SK-N-SH (cell line): ENCODE data around the gene TREM2. TPM values are rescaled to one million over a fixed set of nuclear protein-coding genes. Genes with fewer than 3 reads are reported as not detected.

ENCODE experiments used
- CTCF ChIA-PET: fragments of 300-600, 350-600 bp; formaldehyde crosslinking; extraction: SDS; loops from one replicate; lab custom pipeline; 2021; lab: Yijun Ruan, JAX
- POLR2A ChIA-PET: fragments of 350-600 bp; sonication (Branson Sonifier 250); formaldehyde crosslinking; extraction: SDS; loops from one replicate; lab custom pipeline; 2020; ENCODE audit warnings: antibody characterized with exemption, inconsistent platforms; lab: Yijun Ruan, JAX
- DNase-seq: peaks from one replicate; pipeline ENCODE4 v3.0.0; 2012
- H2AFZ ChIP-seq: fragments of 200-600 bp; sonication (generic); 2 replicates; pipeline ENCODE4 v1.8.1; 2016; ENCODE audit warnings: antibody characterized with exemption, mild to moderate bottlenecking, low read depth
- H3F3A ChIP-seq: fragments of 200-600 bp; sonication (generic); replicated peaks from 2 replicates; pipeline ENCODE3; 2016; ENCODE audit warnings: antibody characterized with exemption, mild to moderate bottlenecking; ENCODE audit not compliant: insufficient read depth
- H3K27ac ChIP-seq, 2 experiments: fragments of 200-500 bp in 1 of 2; fragments of 200-600 bp in 1 of 2; sonication (Bioruptor generic) in 1 of 2; sonication (generic), shearing (Covaris generic) in 1 of 2; 2 replicates each; pipeline versions ENCODE4 v1.5.1 to v1.6.1; 2014 to 2016; ENCODE audit warnings: low read depth in 2 of 2, inconsistent platforms in 1 of 2, low read length in 1 of 2, mild to moderate bottlenecking in 1 of 2, mixed read lengths in 1 of 2
- H3K27me3 ChIP-seq: fragments of 200-600 bp; sonication (generic), shearing (Covaris generic); 2 replicates; pipeline ENCODE4 v1.6.1; 2016; ENCODE audit warnings: mixed run types; ENCODE audit not compliant: insufficient read depth
- H3K36me3 ChIP-seq, 2 experiments: fragments of 200-500 bp in 1 of 2; fragments of 200-600 bp in 1 of 2; sonication (Bioruptor generic) in 1 of 2; sonication (generic) in 1 of 2; replicated peaks in 1 of 2; 2 replicates each; pipeline versions ENCODE3 to v1.5.1; 2014 to 2016; ENCODE audit warnings: low read length in 1 of 2, mild to moderate bottlenecking in 1 of 2; ENCODE audit not compliant: insufficient read depth in 2 of 2, control insufficient read depth in 1 of 2
- H3K4me1 ChIP-seq, 2 experiments: fragments of 200-500 bp in 1 of 2; fragments of 200-600 bp in 1 of 2; sonication (Bioruptor generic) in 1 of 2; sonication (generic), shearing (Covaris generic) in 1 of 2; 2 replicates each; pipeline versions ENCODE4 v1.5.1 to v1.6.1; 2014 to 2016; ENCODE audit warnings: low read depth in 1 of 2, low read length in 1 of 2, mixed run types in 1 of 2; ENCODE audit not compliant: insufficient read depth in 2 of 2, control insufficient read depth in 1 of 2
- H3K4me2 ChIP-seq: fragments of 200-600 bp; sonication (generic), shearing (Covaris generic); 2 replicates; pipeline ENCODE4 v1.6.1; 2017; ENCODE audit warnings: mixed run types
- H3K4me3 ChIP-seq, 2 experiments: fragments of 200-500 bp in 1 of 2; fragments of 200-600 bp in 1 of 2; sonication (Bioruptor generic) in 1 of 2; sonication (generic), shearing (Covaris generic) in 1 of 2; 2 replicates each; pipeline versions ENCODE4 v1.5.1 to v1.8.1; 2014 to 2016; ENCODE audit warnings: low read depth in 2 of 2, inconsistent platforms in 1 of 2, low read length in 1 of 2, mild to moderate bottlenecking in 1 of 2, mixed read lengths in 1 of 2, moderate library complexity in 1 of 2
- H3K79me2 ChIP-seq: fragments of 200-600 bp; sonication (generic); 2 replicates; pipeline ENCODE4 v1.8.1; 2017; ENCODE audit warnings: mild to moderate bottlenecking; ENCODE audit not compliant: insufficient read depth
- H3K9ac ChIP-seq: fragments of 200-600 bp; sonication (generic); 2 replicates; pipeline ENCODE4 v1.6.1; 2017; ENCODE audit warnings: mixed run types
- H3K9me2 ChIP-seq: fragments of 200-600 bp; sonication (generic); 2 replicates; pipeline ENCODE4 v1.6.1; 2017; ENCODE audit warnings: mixed run types
- H3K9me3 ChIP-seq: fragments of 200-600 bp; sonication (generic); 2 replicates; pipeline ENCODE4 v1.6.1; 2017; ENCODE audit warnings: mixed run types, mild to moderate bottlenecking, moderate library complexity
- H4K20me1 ChIP-seq: fragments of 200-600 bp; sonication (generic); 2 replicates; pipeline ENCODE4 v1.6.1; 2017; ENCODE audit warnings: mild to moderate bottlenecking, mixed run types; ENCODE audit not compliant: insufficient read depth
- CHD2 ChIP-seq: fragments of 150-350 bp; IDR thresholded peaks from 2 replicates; pipeline ENCODE4 v1.6.1; 2018; ENCODE audit warnings: low read length; ENCODE audit not compliant: partially characterized antibody
- ELF1 ChIP-seq: IDR thresholded peaks from 2 replicates; pipeline ENCODE4 v1.4.0; 2012
- EP300 ChIP-seq, 2 experiments: IDR thresholded peaks; 2 replicates each; pipeline versions ENCODE4 v1.4.0 to v1.6.1; 2012; ENCODE audit warnings: borderline replicate concordance in 1 of 2, low read depth in 1 of 2, low read length in 1 of 2
- EZH2phosphoT487 ChIP-seq: fragments of 200-600 bp; sonication (generic); IDR thresholded peaks from 2 replicates; pipeline ENCODE4 v1.6.1; 2017; ENCODE audit warnings: low read depth, mixed run types, mild to moderate bottlenecking, antibody characterized with exemption, moderate library complexity, borderline replicate concordance
- FOSL2 ChIP-seq: IDR thresholded peaks from 2 replicates; pipeline ENCODE4 v1.4.0; 2012; ENCODE audit warnings: low read depth, mild to moderate bottlenecking, moderate library complexity, borderline replicate concordance
- FOXJ3 ChIP-seq: sonication (generic); formaldehyde crosslinking; IDR thresholded peaks from 2 replicates; pipeline ENCODE4 v1.5.1; 2020; ENCODE audit warnings: mild to moderate bottlenecking, missing genetic modification reagents
- FOXM1 ChIP-seq: IDR thresholded peaks from 2 replicates; pipeline ENCODE4 v1.4.0; 2012; ENCODE audit warnings: low read depth, mild to moderate bottlenecking
- JUND ChIP-seq: IDR thresholded peaks from 2 replicates; pipeline ENCODE4 v1.4.0; 2012
- MEF2A ChIP-seq: IDR thresholded peaks from 2 replicates; pipeline ENCODE4 v1.4.0; 2012; ENCODE audit warnings: low read depth, borderline replicate concordance
- NFIC ChIP-seq: IDR thresholded peaks from 2 replicates; pipeline ENCODE4 v1.4.0; 2012; ENCODE audit warnings: borderline replicate concordance
- RAD21 ChIP-seq: IDR thresholded peaks from 2 replicates; pipeline ENCODE4 v1.6.1; 2012; ENCODE audit warnings: mild to moderate bottlenecking, low read length
- RFX5 ChIP-seq: IDR thresholded peaks from 2 replicates; pipeline ENCODE4 v1.6.1; 2012; ENCODE audit warnings: mild to moderate bottlenecking, improper control_type of control experiment, low read length
- SIN3A ChIP-seq: IDR thresholded peaks from 2 replicates; pipeline ENCODE4 v1.6.1; 2012; ENCODE audit warnings: low read depth, mild to moderate bottlenecking, low read length, moderate library complexity, borderline replicate concordance
- SMC3 ChIP-seq: IDR thresholded peaks from 2 replicates; pipeline ENCODE4 v1.6.1; 2012; ENCODE audit warnings: low read depth, low read length, improper control_type of control experiment
- TAF1 ChIP-seq: IDR thresholded peaks from 2 replicates; pipeline ENCODE4 v1.6.1; 2012; ENCODE audit warnings: low read depth, mild to moderate bottlenecking, low read length, moderate library complexity, borderline replicate concordance
- TCF12 ChIP-seq: IDR thresholded peaks from 2 replicates; pipeline ENCODE4 v1.4.0; 2012
- WGBS: methylation state at CpG from one replicate; pipeline ENCODE4 v1.1.6; 2017; ENCODE audit warnings: low lambda C conversion rate; 5-methylcytosine and 5-hydroxymethylcytosine counted together
- polyA plus RNA-seq, 3 experiments: library from polyadenylated mRNA; depleted of rRNA; stranded (reverse); fragments of >200 nt; gene quantifications; 2 replicates each; pipeline ENCODE4 v1.2.3, GENCODE V29; 2012
- TF ChIP-seq, protein P1 (sequence below): IDR thresholded peaks from 2 replicates; pipeline ENCODE4; 2012
- TF ChIP-seq, protein P2 (sequence below): fragments of 200-600 bp; sonication (generic); IDR thresholded peaks from 2 replicates; pipeline ENCODE4 v1.6.1; 2017; ENCODE audit warnings: antibody characterized with exemption, mild to moderate bottlenecking, moderate library complexity
- TF ChIP-seq, protein P3 (sequence below): IDR thresholded peaks from 2 replicates; pipeline ENCODE4 v1.4.0; 2012; ENCODE audit warnings: low read depth

The TREM2 gene
- polyA plus RNA-seq, 1 of the 3 experiments (the other 2 are of a cell fraction), result not detected

DNA sequence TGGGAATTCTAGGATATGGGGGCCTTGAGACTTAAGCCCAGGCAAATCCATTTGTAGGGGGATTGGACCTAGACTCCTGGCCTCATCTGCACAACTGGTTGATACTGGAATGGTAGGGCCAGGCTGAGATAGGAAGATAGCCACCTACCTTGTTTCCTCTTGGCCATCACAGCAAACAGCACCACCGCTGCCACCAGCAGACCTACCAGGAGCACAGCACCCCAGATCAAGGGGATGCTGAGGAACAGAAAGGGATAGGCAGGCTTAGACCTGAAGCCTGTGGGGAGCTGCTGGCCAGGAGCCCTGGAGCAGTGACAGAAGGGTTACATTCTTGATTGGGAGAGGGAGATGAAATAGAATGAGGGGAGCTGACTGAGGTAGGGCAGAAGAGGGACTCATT is 12.2 kb downstream of the TREM2 start:
- no peaks in the 10 kb centered on the region for H3K4me1 ChIP-seq
- no peaks in the 10 kb centered on the region for H3K27me3 ChIP-seq
- no peaks in the 10 kb centered on the region for H3F3A ChIP-seq
- no peaks in the 10 kb centered on the region for H3K36me3 ChIP-seq
- no peak for TF ChIP-seq MEF2A
- TF ChIP-seq ELF1, result no peak
- no peak for TF ChIP-seq FOXM1
- TF ChIP-seq NFIC, result no peak
- no peak for TF ChIP-seq RAD21
- TF ChIP-seq FOXJ3, result no peak
- TF ChIP-seq EP300 (IDR thresholded peaks at IDR 0.05; ENCODE audit: borderline replicate concordance in 1 of 2, low read depth in 1 of 2, low read length in 1 of 2), result no peak
- TF ChIP-seq RFX5, result no peak
- no peak for TF ChIP-seq SMC3
- no peak for TF ChIP-seq EZH2phosphoT487
- no peak for TF ChIP-seq SIN3A
- TF ChIP-seq, protein P1, sequence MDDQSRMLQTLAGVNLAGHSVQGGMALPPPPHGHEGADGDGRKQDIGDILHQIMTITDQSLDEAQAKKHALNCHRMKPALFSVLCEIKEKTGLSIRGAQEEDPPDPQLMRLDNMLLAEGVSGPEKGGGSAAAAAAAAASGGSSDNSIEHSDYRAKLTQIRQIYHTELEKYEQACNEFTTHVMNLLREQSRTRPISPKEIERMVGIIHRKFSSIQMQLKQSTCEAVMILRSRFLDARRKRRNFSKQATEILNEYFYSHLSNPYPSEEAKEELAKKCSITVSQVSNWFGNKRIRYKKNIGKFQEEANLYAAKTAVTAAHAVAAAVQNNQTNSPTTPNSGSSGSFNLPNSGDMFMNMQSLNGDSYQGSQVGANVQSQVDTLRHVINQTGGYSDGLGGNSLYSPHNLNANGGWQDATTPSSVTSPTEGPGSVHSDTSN, result no peak
- TF ChIP-seq, protein P2, sequence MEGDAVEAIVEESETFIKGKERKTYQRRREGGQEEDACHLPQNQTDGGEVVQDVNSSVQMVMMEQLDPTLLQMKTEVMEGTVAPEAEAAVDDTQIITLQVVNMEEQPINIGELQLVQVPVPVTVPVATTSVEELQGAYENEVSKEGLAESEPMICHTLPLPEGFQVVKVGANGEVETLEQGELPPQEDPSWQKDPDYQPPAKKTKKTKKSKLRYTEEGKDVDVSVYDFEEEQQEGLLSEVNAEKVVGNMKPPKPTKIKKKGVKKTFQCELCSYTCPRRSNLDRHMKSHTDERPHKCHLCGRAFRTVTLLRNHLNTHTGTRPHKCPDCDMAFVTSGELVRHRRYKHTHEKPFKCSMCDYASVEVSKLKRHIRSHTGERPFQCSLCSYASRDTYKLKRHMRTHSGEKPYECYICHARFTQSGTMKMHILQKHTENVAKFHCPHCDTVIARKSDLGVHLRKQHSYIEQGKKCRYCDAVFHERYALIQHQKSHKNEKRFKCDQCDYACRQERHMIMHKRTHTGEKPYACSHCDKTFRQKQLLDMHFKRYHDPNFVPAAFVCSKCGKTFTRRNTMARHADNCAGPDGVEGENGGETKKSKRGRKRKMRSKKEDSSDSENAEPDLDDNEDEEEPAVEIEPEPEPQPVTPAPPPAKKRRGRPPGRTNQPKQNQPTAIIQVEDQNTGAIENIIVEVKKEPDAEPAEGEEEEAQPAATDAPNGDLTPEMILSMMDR, result no peak
- no peak for TF ChIP-seq CHD2
- TF ChIP-seq TCF12, result no peak
- TF ChIP-seq JUND, result no peak
- TF ChIP-seq, protein P3, sequence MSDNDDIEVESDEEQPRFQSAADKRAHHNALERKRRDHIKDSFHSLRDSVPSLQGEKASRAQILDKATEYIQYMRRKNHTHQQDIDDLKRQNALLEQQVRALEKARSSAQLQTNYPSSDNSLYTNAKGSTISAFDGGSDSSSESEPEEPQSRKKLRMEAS, result no peak
- TF ChIP-seq TAF1, result no peak
- TF ChIP-seq FOSL2, result no peak
- H2AFZ ChIP-seq, result no peak overlapping the region
- no peaks in the 10 kb centered on the region for H3K9me3 ChIP-seq
- 29% methylated on average over 1 of the region's 1 CpG for WGBS
- no peak for DNase-seq
- H3K9me2 ChIP-seq, result no peaks in the 10 kb centered on the region
- no peak overlapping the region for H3K4me3 ChIP-seq
- no peak overlapping the region for H3K9ac ChIP-seq
- H3K4me2 ChIP-seq, result no peak overlapping the region
- ChIA-PET POLR2A (no interaction called here), CTCF (interaction anchor here (0.8 to 1.5 kb wide), 3 partner anchors 31 to 218 kb away, joined by 3 read pairs; no protein-coding TSS in a partner anchor)
- no peak overlapping the region for H3K27ac ChIP-seq
- no peaks in the 10 kb centered on the region for H4K20me1 ChIP-seq
- H3K79me2 ChIP-seq, result no peaks in the 10 kb centered on the region
